LoVo (cell line): ENCODE results near the gene HSFX4.
"Not testable (repeated sequence)": the region's sequence is repeated elsewhere in the genome, so short reads cannot be mapped to it uniquely, and the experiment has no call there.

Experiments used
- DNase-seq: peaks from one replicate; pipeline ENCODE4 v3.0.0-alpha.2; 2016; ENCODE audit warnings: low spot score

HSFX4 gene

DNA sequence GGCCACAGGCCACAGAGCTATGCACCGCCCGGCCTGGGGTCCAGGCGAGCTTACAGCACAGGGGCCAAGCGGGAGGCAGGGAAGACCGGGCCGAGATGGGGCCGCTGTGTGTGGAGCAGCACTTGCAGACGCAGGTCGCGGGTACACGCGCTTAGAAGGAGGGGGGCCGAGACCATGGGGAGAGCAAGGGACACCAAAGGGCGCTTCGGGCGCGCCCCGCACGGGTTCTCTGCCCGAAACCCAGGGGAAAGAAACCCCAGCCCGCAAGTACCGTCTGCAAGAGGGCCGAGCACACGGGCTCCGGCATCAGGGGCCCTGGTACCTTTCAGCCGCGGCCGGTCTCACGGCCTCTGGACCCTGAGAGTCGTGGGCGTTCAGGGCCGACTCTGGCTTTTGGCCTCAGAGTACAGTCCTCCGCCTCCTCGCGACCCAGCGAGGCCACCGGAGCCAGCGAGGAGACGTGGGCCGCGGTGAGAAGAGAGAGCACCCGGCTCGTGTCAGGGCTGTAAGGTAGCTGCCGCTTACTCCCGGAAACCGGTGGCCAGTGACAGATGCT lies 8.6 kb downstream of the HSFX4 start:
- no peak for DNase-seq

DNA sequence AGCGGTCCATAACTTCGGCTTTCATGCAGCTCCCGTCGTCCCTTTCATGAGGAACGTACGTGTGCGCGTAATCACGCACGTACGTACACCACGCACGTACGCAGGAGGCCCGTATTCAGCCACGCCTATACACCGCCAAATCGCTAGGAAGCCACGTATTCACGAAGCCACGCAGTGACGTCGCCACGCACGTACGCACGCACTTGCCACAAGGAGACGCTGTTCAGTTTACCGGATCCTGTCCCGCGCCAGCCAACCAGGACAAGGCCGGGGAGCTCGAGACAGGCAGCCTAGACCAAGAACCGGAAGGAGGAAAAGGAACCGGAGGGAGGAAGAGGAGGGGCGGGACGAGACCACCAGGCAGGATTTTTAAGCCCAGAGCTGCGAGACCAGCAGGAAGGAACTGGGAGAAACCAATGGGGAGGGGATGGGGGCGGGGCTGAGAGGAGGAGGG lies 9.1 kb downstream of the HSFX4 start, which contains the start of gene EOLA2:
Gene EOLA2, minus strand, starts transcription at position 65 of the 454 bp plus-strand sequence. CDS start 4,617 bp downstream, outside the sequence.
- peak; percentile 87 for DNase-seq

DNA sequence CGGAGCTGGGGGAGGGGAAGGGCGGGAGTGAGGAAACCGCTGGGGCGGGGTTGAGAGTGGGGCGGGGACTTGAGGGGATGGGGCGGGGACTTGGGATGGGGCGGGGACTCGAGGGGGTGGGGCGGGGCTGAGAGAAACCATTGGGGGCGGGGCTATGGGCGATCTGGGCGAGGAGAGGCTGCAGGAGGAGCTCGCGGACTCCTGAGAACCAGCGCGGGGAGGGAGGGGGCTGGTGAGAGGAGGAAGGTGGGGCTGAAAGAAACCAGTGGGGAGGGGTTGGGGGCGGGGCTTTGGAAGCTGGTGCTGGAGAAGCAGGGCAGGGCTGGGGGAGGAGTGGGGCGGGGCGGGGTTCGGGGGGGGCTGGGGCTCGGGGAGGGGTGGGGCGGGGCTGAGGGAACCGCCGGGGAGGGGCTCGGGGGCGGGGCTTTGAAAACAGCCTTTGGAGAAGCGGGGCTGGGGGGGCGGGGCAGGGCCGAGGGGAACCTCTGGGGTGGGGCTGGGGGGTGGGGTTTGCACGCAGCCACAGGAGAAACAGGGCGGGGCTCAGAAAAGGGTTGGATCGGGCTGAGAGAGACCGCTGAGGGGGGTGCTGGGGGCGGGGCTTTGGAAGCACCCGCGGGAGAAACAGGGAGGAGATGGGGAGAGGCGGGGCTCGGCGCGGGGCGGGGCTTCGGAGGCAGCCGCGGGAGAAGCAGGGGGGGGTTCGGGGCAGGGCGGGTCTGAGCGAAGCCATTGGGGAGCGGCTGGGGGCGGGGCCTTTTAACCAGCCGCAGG lies 9.7 kb downstream of the HSFX4 start:
- peak; percentile 79 for DNase-seq

DNA sequence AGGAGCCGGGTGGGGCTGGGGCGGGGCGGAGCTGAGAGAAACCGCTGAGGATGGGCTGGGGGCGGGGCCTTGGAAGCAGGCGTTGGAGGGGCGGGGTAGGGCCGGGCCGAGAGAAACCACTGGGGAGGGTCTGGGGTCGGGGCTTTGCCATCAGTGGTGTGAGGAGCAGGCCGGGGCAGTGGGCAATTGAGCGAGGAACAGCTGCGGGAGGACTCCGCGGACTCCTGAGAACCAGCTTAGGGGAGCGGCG lies 10.2 kb downstream of the HSFX4 start:
- no peak for DNase-seq

DNA sequence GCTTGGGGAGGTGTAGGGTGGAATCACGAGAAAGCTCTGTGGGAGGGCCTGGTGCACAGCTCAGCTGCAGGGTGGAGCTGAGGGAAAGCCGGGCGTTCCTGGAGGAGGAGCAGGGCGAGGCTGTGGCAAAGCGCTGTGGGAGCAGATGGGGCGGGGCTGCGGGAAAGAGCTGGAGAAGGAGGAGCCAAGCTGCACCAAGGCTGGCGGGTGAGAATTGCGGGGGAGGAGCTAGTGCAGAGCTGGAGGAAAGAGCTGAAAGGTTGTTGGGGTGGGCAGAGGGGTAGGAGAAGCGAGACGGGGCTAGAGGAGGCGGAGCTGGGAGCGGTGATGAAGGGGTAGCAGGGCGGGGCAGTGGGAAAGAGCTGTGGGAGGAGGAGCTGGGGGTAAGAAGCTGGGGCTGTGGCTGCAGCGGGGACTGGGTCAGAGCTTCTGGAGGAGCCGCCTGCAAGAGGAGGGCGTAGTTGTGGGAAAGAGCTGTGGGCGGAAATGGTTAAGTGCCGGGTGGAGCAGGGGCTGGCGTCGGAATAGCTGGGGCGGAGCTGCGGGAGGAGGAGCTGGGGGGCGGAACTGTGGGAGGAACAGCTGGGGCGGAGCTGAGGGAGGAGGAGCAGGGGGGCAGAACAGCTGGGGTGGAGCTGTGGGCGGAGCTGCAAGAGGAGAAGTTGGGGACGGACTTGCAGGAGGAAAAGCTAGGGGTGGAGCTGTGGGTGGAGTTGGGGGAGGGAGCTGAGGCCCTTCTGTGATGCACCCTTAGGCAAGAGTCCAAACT lies 10.7 kb downstream of the HSFX4 start:
- peak; percentile 84 for DNase-seq

DNA sequence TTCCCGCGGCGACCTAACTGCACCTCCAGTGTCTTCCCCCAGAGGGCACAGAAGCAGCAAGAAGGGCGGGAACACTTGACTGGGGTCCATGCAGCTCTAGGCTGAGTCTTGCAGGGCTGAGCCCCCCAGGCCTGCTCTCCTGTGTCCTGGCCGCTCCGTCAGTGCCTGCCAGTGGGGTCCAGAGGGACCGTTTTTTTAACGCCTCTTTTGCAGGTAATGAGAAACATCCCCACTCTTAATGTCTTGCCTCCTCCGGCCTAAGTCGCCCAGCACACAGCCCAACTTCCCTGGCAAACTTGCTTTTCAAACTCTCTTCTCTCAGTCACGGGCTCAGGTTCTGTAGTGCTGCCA lies 11.3 kb downstream of the HSFX4 start:
- DNase-seq, result not testable (repeated sequence)

DNA sequence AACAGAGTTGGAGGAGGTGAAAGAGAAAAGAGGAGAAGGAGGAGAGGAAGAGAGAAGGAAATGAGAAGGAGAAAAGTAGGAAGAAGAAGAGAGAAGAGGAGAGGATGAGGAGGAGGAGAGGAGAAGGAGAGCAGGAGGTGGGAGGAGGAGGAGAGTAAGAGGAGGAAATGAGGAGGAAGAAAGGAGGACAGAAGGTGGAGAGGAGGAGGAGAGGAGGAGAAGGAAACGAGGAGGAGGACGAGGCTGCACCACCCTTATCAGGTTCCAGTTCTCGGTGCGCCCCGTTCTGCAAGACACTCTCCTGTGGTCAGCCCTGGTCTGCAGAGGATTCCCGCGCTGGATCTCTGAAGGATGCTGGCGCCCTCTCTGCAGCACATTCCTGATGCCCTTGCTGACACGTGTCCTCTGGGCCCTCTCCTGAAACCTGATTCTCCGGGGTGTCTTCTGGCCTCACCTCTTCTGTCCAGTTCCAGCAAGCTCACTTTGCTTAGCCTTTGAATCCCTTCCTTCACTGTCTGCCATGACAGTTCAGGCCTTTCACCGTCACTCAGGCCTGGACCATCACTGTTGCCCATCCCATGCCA lies 15.8 kb downstream of the HSFX4 start:
- not testable (repeated sequence) for DNase-seq

DNA sequence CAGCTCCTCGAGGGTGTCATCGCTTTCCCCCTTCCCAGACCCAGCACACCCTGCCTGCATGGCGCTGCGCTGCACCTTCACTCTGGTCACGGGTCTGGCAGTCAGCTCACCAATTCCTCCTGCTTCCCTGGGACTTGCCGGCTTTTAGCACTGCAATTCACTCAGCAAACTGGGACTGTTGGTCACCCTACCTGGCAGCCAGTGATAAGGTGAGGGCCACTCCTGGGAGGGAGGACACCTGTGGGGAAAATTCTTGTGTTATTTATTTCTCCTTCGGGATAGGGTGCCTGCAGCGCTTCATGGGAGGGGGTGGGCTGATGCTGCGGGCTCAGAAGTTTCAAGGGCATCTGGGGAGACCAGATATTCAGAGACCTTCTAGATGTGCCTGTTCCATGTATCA lies 16.4 kb downstream of the HSFX4 start:
- not testable (repeated sequence) for DNase-seq

DNA sequence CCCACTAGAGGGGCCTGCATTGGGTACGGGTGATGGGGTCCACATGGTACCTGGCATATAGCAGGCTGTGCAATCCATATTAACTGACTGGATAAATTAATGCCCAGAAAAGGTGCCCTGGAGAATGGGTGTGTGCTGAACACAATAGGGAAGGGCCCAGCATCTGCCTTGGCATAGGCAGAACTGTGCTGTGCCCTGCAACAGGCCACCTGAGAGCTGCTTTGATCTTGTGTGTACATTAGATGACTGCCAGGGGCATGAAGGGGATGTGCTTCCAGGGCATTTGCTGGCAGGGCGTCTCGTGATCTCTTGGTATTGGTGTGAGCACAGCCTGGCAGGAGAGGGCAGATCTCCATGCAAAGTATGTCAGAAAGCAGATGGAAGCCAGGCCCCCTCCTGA lies 17.6 kb downstream of the HSFX4 start:
- DNase-seq, result not testable (repeated sequence)

DNA sequence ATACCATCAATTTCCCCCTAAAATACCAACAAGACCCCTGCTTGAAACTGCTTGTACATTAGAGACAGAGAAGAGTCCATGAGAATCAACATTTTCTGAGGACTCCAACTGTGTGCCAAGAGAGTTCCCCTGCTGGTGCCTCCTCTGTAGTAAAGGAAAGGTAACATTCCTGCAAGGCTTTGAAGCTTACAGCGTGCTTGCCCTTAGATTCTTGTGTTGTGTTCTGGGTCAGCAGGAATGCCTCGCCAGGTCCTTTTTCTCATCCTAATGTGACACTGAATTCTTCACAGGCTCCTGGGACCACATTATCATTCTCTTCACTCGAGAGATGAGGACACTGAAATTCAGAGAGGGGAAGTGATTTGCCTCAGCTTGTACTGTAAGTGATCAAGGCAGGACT lies 18.6 kb downstream of the HSFX4 start:
- no peak for DNase-seq

DNA sequence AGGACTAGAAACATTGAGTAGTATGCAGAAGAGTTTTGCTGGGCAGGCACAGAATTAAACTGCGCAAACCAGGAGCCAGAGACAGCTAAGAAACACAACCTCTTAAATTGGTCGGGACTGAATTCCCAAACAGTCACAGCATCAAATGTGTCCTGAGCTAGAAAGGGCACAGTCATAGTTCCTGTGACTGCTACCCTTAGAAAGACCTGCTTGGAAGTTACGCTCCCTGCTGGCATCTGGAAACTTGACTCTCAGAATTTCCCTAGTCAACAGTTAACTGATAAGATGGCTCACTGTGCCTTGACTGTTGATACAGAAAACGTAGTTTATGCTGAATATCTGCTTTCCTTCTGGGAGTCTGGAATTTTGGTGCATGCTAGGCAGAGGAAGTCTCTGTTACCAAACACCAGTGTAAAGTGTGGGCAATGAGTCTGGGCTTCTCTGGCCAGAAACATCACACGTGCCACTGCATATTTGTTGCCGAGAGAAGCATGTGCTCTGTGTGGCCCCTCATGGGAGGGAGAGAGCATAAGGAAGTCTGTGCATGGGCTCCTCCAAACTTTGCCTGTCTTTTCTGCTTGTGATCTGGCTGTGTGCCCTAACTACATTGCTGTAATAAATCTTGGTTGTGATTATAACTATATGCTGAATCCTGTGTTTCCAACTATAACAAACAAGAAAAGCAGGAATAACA lies 20.5 kb downstream of the HSFX4 start:
- no peak for DNase-seq

DNA sequence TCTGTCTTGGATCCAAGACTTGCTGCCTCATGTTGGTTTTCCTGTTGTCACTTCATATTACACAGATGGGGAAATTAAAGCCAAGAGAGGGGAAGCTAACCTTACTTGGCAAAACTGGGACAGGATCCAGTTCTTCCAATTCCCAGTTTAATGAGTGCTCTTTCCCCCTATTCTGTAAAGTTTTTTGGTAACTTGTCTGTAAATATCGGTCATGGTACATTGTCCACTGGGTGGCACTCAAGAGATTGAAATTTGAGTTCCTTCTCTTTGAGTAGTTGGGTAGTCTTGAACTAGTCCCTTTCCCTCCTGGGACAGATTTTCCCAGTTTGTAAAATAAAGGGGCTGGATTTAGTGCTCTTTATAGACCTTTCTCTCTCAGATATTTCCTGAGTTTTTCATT lies 21.3 kb downstream of the HSFX4 start:
- no peak for DNase-seq

DNA sequence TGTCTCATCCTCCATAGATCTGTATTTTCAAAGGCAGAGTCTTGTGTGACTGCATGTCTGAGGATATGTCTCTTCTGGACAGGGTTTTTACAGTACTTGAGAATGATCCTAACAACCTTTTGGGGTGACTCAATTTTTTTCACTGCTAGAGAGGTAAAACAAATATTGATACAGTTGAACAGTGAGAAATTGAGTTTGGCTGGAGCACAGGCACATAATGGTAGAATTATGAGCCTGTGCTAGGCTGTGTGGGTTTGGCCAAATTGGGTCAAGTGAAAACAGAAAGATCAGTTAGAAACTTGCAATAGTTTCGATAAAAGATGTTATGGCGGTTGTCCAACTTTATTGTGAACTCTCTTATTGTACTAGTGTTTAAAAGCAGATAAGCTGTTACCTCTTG lies 32.2 kb downstream of the HSFX4 start:
- DNase-seq, result no peak

DNA sequence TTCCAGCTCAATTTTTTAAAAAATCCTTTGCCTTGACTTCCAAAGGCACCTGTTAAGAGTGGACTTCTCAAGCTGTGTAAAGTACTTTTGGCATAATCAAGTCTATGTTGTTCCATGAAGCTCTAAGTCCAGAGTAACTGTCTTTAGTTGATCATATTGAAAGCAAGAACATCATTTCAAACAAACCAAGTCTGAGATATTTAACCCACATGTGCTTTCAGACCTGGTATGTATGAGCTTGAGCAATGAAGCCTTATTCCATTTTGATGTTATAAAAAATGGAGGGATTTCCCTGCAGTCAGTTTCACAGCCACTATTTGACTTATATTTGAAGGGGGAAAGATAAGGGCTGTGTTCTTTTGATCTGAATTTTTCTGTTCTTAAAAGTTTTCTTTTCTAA lies 32.6 kb downstream of the HSFX4 start:
- DNase-seq, result no peak

DNA sequence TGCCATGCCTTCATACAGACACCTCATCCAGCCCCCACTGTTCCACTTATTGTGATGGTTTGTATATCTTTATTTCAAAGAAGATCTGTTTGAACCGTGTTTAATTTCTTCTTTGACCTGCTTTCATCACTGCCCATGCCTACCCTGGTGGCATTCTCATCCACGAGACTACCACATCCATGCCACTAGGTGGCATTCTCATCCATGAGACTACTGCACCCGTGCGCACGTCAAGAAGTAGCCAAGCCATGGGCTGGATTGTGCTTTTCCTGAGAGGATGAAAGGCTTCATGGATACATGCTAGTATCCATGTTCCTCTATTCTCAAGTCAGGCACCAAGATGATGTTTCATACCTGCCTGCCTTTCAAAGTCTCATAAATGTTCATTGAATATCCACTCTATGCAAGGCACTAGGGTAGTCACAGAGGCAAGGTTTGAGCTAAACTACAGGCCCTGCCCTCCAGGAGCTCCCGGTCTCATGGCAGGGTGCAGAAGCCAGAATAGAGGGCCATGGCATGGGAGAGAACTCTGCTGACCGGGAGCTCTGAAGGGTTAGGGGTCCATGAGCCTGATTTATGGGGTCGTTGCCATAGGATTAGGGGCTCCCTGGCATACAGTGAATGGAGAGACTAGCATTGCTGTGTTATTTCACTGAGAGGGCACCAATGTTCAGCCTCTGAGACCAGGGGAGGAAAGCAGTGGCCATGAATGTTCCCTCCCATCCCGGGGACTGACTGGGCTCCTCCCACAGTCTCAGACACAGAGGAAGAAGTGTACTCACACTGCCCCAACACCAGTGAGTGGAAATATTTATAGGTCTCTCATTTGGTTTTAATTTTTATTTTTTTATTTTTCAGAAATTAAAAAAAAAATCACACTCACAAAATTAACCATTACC lies 33.7 kb downstream of the HSFX4 start:
- peak; percentile 2 for DNase-seq

DNA sequence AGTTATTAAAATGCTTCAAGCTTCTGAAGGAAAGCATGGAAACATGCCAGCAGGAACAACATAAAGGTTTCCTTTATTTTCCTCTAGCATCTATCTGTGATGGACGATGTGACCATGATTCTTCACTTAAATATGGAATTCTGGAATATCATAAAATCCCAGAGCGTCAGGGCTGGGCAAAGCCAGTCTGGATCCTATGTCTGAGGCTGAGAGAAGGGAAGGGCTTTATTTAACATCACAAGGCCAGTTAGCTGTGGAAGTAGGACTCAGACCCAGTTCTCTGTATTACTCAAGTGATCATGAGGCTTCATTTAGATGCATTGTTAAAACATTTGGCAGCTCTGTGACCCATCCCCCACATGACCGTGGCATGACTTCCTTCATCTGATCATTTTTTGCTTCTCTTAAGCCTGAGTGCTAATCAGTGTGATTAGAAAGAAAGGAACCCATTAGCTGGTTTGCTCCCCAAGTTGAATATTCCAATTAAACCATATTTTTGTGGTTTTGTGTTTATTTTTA lies 49.8 kb downstream of the HSFX4 start:
- no peak for DNase-seq
